ENCODE measurements around the gene SHISA8. TPM values are rescaled to one million over a fixed set of nuclear protein-coding genes. Genes with fewer than 3 reads are reported as not detected.
A peak's percentile ranks its signal among the peaks of the same experiment; 100 is the strongest.
"Not testable (repeated sequence)": the region's sequence is repeated elsewhere in the genome, so short reads cannot be mapped to it uniquely, and the experiment has no call there.

Gene SHISA8
- total and polyA plus RNA-seq, 10 of the 15 experiments (the other 5 are each of a cell fraction or from before 2014, with no cell fraction given), result 0.06 to 10.1 (median 0.25) TPM

- TF ChIP-seq ETV6 (conservative IDR thresholded peaks at IDR 0.05 in 1 of 2, IDR thresholded peaks at IDR 0.05 in 1 of 2; ENCODE audit: borderline replicate concordance in 1 of 2, low read depth in 1 of 2), result no peak; a peak in 1 of 4 replicates
These were observed 34.6 kb upstream of the SHISA8 start (continued) for GRCh38 chr22:41949297-41949965.

GRCh38 chr22:41948928-41949296 lies 34.0 kb upstream of the SHISA8 start:
- H3K27ac ChIP-seq (ENCODE audit: control insufficient read depth, insufficient read depth), result peak overlapping the region; percentile 65
- BruUV-seq (replicated peaks); FAIRE-seq: not testable (repeated sequence)

More at GRCh38 chr22:41948928-41949296, 34.0 kb upstream of the SHISA8 start:
- ATAC-seq; H3K9me3 ChIP-seq (replicated peaks; ENCODE audit: control insufficient read depth, insufficient read depth, low read length); H3K27me3 ChIP-seq (replicated peaks in 1 of 2; ENCODE audit: control insufficient read depth in 2 of 2, insufficient read depth in 2 of 2, low read length in 1 of 2); H3K36me3 ChIP-seq (ENCODE audit: control insufficient read depth in 2 of 2, insufficient read depth in 2 of 2, low read length in 1 of 2); DNase-seq (ENCODE audit: low read depth, low spot score); H4K20me1 ChIP-seq (ENCODE audit: control insufficient read depth, insufficient read depth): not testable (repeated sequence)
- Histone ChIP-seq H3K4me2 (ENCODE audit: control insufficient read depth, insufficient read depth) (peak overlapping the region; percentile 53), H3K9ac (ENCODE audit: control insufficient read depth, insufficient read depth, low read length) (peak overlapping the region; percentile 71), H3K4me1 (ENCODE audit: control insufficient read depth, insufficient read depth, low read length) (peaks cover 50% of the 10 kb centered on the region), H3K79me2 (ENCODE audit: control insufficient read depth, insufficient read depth, low read length) (peaks cover 31% of the 10 kb centered on the region), H3K4me3 (peak overlapping the region; percentile 35), H2AFZ (ENCODE audit: control insufficient read depth, low read depth, low read length) (peak overlapping the region; percentile 59; the same call in 1 of the 2 replicates)
- WGBS (ENCODE audit: insufficient coverage, insufficient replicate concordance, low lambda C conversion rate, missing lambda C conversion rate), result 86% methylated on average over 8 of the region's 8 CpGs
- in situ Hi-C loops (cut with MboI) (loop anchor here (5.0 kb wide), 1 partner anchor 117 kb away; the partner anchor contains the start of gene SREBF2), intact Hi-C loops (cut with micrococcal nuclease; ENCODE audit: unreplicated experiment) (loop anchor here (5.0 kb wide), 1 partner anchor 488 kb away; no protein-coding TSS in a partner anchor)
- CTCF ChIA-PET, result interaction anchor here (0.7 to 4.2 kb wide), 8 partner anchors 9 to 252 kb away, joined by 3 to 27 read pairs (median 8); partner anchors contain the start of gene SREBF2
- RAD21 ChIA-PET (ENCODE audit: unreplicated experiment), result interaction anchor here (0.8 to 7.9 kb wide), 10 partner anchors 11 to 496 kb away, joined by 3 to 115 read pairs (median 4); partner anchors contain the start of genes NDUFA6, SREBF2 and TNFRSF13C
- POLR2A ChIA-PET, result interaction anchor here (0.6 to 9.2 kb wide), 16 partner anchors 12 to 493 kb away, joined by 3 to 164 read pairs (median 4); partner anchors contain the start of genes CCDC134 and TNFRSF13C
- peak; percentile 94 for TF ChIP-seq MLLT1 (IDR thresholded peaks at IDR 0.05)
- peak; percentile 29; the same call in 1 of the 2 replicates for TF ChIP-seq PKNOX1 (IDR thresholded peaks at IDR 0.05)
- peak; percentile 46; the same call in 1 of the 2 replicates for TF ChIP-seq HDGF (IDR thresholded peaks at IDR 0.05)
- SMC1A ChIA-PET (ENCODE audit: uncharacterized antibody, unreplicated experiment), result interaction anchor here (1.0 to 4.3 kb wide), 10 partner anchors 8 to 202 kb away, joined by 3 to 31 read pairs (median 8); partner anchors contain the start of genes SREBF2 and TNFRSF13C
